Mesendoderm (in vitro differentiated cells): Measurements from ENCODE around the gene MED16.
A peak's percentile ranks its signal among the peaks of the same experiment; 100 is the strongest.

Experiments used
- DNase-seq: peaks from one replicate; pipeline ENCODE4 v3.0.0; 2013
- H2AK5ac ChIP-seq: 2 replicates; pipeline ENCODE4 v1.6.1; 2013; ENCODE audit warnings: low read length, inconsistent platforms
- H2BK120ac ChIP-seq: 2 replicates; pipeline ENCODE4 v1.6.1; 2013; ENCODE audit warnings: low read depth, mild to moderate bottlenecking, low read length, moderate library complexity, mixed read lengths
- H2BK15ac ChIP-seq: replicated peaks from 2 replicates; pipeline ENCODE4 v1.6.1; 2013; ENCODE audit warnings: low read depth, mild to moderate bottlenecking, moderate library complexity
- H2BK5ac ChIP-seq: 2 replicates; pipeline ENCODE4 v1.6.1; 2013; ENCODE audit warnings: low read length, inconsistent platforms
- H3K18ac ChIP-seq: 2 replicates; pipeline ENCODE4 v1.6.1; 2013; ENCODE audit warnings: mild to moderate bottlenecking, low read length, mixed read lengths
- H3K23ac ChIP-seq: one replicate; pipeline ENCODE4 v1.6.1; 2013; ENCODE audit warnings: low read length
- H3K27ac ChIP-seq: 2 replicates; pipeline ENCODE4 v1.5.1; 2013; ENCODE audit warnings: low read depth, mild to moderate bottlenecking, inconsistent platforms, low read length, moderate library complexity
- H3K27me3 ChIP-seq: 2 replicates; pipeline ENCODE4 v1.6.1; 2013; ENCODE audit warnings: low read length, control low read depth, mild to moderate bottlenecking, inconsistent platforms; ENCODE audit not compliant: insufficient read depth, poor library complexity
- H3K36me3 ChIP-seq: 2 replicates; pipeline ENCODE4 v1.6.1; 2013; ENCODE audit warnings: low read length, inconsistent platforms; ENCODE audit not compliant: control insufficient read depth, insufficient read depth
- H3K4ac ChIP-seq: one replicate; pipeline ENCODE4 v1.6.1; 2013; ENCODE audit warnings: low read depth, mild to moderate bottlenecking, low read length, moderate library complexity
- H3K4me1 ChIP-seq: 2 replicates; pipeline ENCODE4 v1.6.1; 2013; ENCODE audit warnings: low read depth, low read length, inconsistent platforms; ENCODE audit not compliant: control insufficient read depth
- H3K4me2 ChIP-seq: 2 replicates; pipeline ENCODE4 v1.6.1; 2013; ENCODE audit warnings: low read length
- H3K4me3 ChIP-seq: 2 replicates; pipeline ENCODE4 v1.5.1; 2013; ENCODE audit warnings: mild to moderate bottlenecking, low read length
- H3K56ac ChIP-seq: one replicate; pipeline ENCODE4 v1.6.1; 2013; ENCODE audit warnings: low read length
- H3K79me1 ChIP-seq: 2 replicates; pipeline ENCODE4 v1.6.1; 2013; ENCODE audit warnings: low read length, inconsistent platforms
- H3K79me2 ChIP-seq: 2 replicates; pipeline ENCODE4 v1.6.1; 2013; ENCODE audit warnings: mild to moderate bottlenecking, low read length; ENCODE audit not compliant: control insufficient read depth, insufficient read depth
- H3K9ac ChIP-seq: 2 replicates; pipeline ENCODE4 v1.6.1; 2013; ENCODE audit warnings: low read length, inconsistent platforms
- H4K5ac ChIP-seq: one replicate; pipeline ENCODE4 v1.6.1; 2013; ENCODE audit warnings: low read length
- H4K8ac ChIP-seq: one replicate; pipeline ENCODE4 v1.6.1; 2013; ENCODE audit warnings: low read depth, mild to moderate bottlenecking, control low read depth, low read length, moderate library complexity
- whole genome bisulfite sequencing: extraction: QIAGEN DNeasy Blood & Tissue Kit; methylation state at CpG from one replicate; pipeline ENCODE4 v1.1.7; 2013; ENCODE audit warnings: low lambda C conversion rate, missing lambda C conversion rate; ENCODE audit not compliant: insufficient coverage; ENCODE audit errors: extremely low coverage; 5-methylcytosine and 5-hydroxymethylcytosine counted together

The MED16 gene

DNA sequence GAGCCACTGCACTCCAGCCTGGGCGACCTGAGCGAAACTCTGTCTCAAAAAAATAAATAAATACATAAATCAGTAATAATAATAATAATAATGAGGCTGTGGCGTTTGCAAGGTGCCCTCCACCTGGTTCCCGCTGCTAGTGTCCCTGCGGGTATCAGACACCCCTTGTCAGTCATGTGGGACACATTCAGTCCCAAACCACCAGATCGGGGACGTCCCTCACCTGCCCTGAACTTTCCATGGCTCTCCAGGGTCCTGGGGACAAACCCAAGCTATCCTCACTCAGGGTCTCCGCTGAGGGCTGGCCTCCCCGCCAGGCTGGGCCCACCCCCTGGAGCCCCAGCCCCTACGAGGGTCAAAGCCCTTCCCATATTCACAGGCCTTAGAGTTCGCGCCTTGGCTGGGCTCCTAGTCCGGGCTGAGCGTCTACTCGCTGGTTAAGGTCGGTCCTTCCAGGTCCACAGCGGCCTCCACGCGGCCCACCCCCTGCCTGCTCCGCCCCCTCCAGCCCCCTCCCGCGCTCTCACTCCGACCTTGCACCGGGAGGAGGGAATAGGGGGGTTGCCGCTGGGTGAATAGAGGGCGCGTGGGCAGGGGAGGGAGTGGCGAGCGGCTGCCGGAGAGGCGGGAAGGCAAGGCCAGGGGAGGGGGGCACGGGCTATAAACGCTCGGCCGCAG is 23.8 kb upstream of the MED16 start:
- no peak overlapping the region for H2BK15ac ChIP-seq
- H2BK5ac ChIP-seq = no peak overlapping the region
- no peak overlapping the region for H4K5ac ChIP-seq
- no peak overlapping the region for H3K9ac ChIP-seq
- no peak for DNase-seq
- no peak overlapping the region for H3K4me3 ChIP-seq
- H3K18ac ChIP-seq = no peak overlapping the region
- H3K27ac ChIP-seq = no peak overlapping the region
- H4K8ac ChIP-seq = no peak overlapping the region
- no peak overlapping the region for H2BK120ac ChIP-seq
- H3K27me3 ChIP-seq = peaks cover 25% of the 10 kb centered on the region
- H3K4me2 ChIP-seq = no peak overlapping the region
- H3K4ac ChIP-seq = no peak overlapping the region
- H3K36me3 ChIP-seq = no peaks in the 10 kb centered on the region
- no peaks in the 10 kb centered on the region for H3K79me1 ChIP-seq
- H3K79me2 ChIP-seq = no peaks in the 10 kb centered on the region
- no peak overlapping the region for H2AK5ac ChIP-seq
- H3K4me1 ChIP-seq = no peaks in the 10 kb centered on the region
- no peak overlapping the region for H3K56ac ChIP-seq
- WGBS = no CpG with 5 or more reads among the region's 35 CpGs
- no peak overlapping the region for H3K23ac ChIP-seq

DNA sequence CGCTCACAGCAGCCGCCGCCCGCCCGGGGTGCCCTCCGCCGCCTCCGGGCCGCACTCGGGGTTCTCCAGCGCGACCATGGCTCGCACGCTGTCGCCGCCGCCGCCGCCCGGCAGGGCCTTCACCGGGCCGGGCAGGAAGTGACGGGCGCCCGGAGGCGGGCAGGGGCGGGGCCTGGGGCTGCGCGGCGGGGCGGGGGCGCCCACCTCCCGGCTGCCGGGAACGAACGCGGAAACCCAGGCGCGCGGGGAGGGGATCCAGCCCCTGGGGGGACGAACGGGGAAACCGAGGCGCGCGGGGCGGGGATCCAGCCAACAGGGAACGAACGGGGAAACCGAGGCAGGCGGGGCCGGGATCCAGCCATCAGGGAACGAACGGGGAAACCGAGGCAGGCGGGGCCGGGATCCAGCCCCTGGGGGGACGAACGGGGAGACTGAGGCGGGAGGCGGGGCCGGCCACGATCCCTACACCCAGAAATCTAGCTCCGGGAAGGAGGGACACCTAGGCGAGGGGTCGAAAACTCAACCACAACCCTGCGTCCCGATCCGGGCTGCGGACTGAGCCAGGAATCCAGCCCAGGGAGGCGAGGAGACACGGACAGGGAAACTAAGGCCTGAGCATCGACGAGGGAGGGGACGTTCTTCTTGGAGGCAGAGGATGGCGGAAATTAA is 20.2 kb upstream of the MED16 start, which contains the start of gene R3HDM4:
Gene R3HDM4, minus strand, starts transcription at position 140 of the 669 bp plus-strand sequence. Its CDS starts 62 bp downstream, at position 78.
- H4K5ac ChIP-seq = no peak within 1 kb of the TSS
- H3K79me1 ChIP-seq = peaks cover 3% of the 10 kb centered on the region
- peak within 1 kb of the TSS; percentile 98 for H3K18ac ChIP-seq
- H3K36me3 ChIP-seq = no peaks in the 10 kb centered on the region
- peak within 1 kb of the TSS; percentile 92 for H3K4ac ChIP-seq
- DNase-seq = no peak
- H3K56ac ChIP-seq = peak within 1 kb of the TSS; percentile 88
- H2BK5ac ChIP-seq = no peak within 1 kb of the TSS
- H3K9ac ChIP-seq = peak within 1 kb of the TSS; percentile 78
- H3K79me2 ChIP-seq = peaks cover 8% of the 10 kb centered on the region
- no peak within 1 kb of the TSS for H3K27ac ChIP-seq
- H4K8ac ChIP-seq = no peak within 1 kb of the TSS
- no peaks in the 10 kb centered on the region for H3K4me1 ChIP-seq
- peak within 1 kb of the TSS; percentile 49 for H3K4me3 ChIP-seq
- peak within 1 kb of the TSS; percentile 45 for H3K23ac ChIP-seq
- H3K4me2 ChIP-seq = peak within 1 kb of the TSS; percentile 93
- WGBS = no CpG with 5 or more reads among the region's 76 CpGs
- H2BK120ac ChIP-seq = peak within 1 kb of the TSS; percentile 85
- no peak within 1 kb of the TSS for H2BK15ac ChIP-seq
- H3K27me3 ChIP-seq = peaks cover 3% of the 10 kb centered on the region
- no peak within 1 kb of the TSS for H2AK5ac ChIP-seq

DNA sequence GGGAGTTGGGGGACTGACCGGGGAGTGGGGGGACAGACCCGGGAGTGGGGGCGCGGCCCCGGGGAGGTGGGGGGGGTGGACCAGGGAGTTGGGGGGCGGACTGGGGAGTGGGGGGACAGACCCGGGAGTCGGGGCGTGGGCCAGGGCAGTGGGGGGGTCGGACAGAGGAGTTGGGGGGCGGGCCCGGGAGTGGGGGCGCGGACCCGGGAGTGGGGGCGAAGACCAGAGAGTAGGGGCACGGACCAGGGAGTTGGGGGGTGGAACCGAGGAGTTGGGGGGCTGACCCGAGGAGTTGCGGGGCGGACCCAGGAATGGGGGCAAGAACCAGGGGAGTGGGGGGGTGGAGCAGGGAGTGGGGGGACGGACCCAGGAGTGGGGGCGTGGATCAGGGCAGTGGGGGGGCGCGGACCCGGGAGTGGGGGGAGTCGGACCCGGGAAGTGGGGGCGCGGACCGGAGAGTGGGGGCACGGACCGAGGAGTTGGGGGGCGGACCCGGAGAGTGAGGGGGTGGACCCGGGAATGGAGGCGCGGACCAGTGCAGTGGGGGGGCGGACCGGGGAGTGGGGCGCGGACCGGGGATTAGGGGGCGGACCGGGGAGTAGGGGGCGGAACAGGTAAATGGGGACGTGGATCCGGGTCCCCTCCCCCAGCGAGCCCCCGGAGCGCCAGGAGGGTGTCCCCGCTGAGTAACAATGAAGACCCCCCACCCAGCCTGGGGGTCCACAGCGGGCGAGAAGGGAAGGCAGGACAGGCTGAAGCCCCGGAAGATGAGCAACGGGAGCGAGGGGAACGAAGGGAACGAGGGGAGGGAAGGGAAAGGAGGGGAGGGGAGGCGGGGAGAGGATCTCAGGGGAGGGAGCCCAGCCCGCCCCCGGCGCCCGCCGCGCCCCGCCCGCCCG is 19.4 kb upstream of the MED16 start:
- no peak overlapping the region for H2BK15ac ChIP-seq
- H3K23ac ChIP-seq = no peak overlapping the region
- peak overlapping the region; percentile 85 for H2BK120ac ChIP-seq
- H3K27me3 ChIP-seq = no peaks in the 10 kb centered on the region
- H2AK5ac ChIP-seq = no peak overlapping the region
- H3K56ac ChIP-seq = peak overlapping the region; percentile 86
- no peak for DNase-seq
- H3K4ac ChIP-seq = peak overlapping the region; percentile 92
- H3K18ac ChIP-seq = peak overlapping the region; percentile 98
- H3K79me1 ChIP-seq = peaks cover 5% of the 10 kb centered on the region
- peak overlapping the region; percentile 49 for H3K4me3 ChIP-seq
- no CpG with 5 or more reads among the region's 69 CpGs for WGBS
- H3K36me3 ChIP-seq = no peaks in the 10 kb centered on the region
- H3K27ac ChIP-seq = no peak overlapping the region
- no peak overlapping the region for H2BK5ac ChIP-seq
- H3K9ac ChIP-seq = peak overlapping the region; percentile 69
- peak overlapping the region; percentile 16 for H3K4me2 ChIP-seq
- H4K5ac ChIP-seq = no peak overlapping the region
- H3K79me2 ChIP-seq = peaks cover 9% of the 10 kb centered on the region
- no peaks in the 10 kb centered on the region for H3K4me1 ChIP-seq
- no peak overlapping the region for H4K8ac ChIP-seq

DNA sequence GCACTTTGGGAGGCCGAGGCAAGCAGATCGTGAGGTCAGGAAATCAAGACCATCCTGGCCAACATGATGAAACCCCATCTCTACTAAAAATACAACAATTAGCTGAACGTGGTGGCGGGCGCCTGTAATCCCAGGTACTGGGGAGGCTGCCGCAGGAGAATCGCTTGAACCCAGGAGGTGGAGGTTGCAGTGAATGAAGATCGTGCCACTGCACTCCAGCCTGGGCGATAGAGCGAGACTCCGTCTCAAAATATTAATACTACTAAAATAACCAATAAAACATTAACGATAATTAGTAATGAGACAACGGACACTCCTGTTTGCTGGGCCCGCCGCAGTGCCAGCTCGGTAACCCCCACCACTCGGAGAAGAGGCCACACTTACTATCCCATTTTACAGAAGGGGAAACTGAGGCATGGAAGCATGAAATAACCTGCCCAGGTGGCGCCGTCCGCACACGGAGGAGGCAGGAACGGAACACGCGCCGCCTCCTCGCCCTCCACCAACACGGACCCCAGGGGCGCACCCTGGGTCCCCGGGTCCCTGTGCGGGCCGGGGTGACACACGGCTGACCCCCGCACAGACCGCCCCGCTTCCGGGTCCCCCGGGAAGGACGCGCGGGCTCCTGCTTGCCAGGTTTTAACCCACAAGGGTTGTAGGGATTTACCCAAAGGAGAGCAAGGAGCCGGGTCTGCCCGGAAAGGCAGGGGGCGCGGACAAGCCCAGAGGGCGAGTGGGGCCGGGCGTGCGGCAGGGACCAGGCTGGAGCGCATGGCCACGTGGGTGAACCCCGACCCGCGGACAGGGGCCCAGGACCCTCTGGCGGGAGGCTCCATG is 18.4 kb upstream of the MED16 start:
- Histone ChIP-seq H2BK5ac (no peak overlapping the region), H3K18ac (no peak overlapping the region), H3K4me2 (peak overlapping the region; percentile 20), H3K79me1 (peaks cover 5% of the 10 kb centered on the region), H3K56ac (peak overlapping the region; percentile 42), H2AK5ac (no peak overlapping the region), H3K79me2 (peaks cover 10% of the 10 kb centered on the region), H3K27ac (no peak overlapping the region), H3K9ac (peak overlapping the region; percentile 44), H3K4ac (no peak overlapping the region), H3K4me3 (no peak overlapping the region), H3K36me3 (no peaks in the 10 kb centered on the region), H2BK15ac (no peak overlapping the region), H2BK120ac (no peak overlapping the region), H3K27me3 (no peaks in the 10 kb centered on the region), H3K23ac (no peak overlapping the region), H4K8ac (no peak overlapping the region), H3K4me1 (no peaks in the 10 kb centered on the region), H4K5ac (no peak overlapping the region)
- WGBS = no CpG with 5 or more reads among the region's 54 CpGs
- no peak for DNase-seq

DNA sequence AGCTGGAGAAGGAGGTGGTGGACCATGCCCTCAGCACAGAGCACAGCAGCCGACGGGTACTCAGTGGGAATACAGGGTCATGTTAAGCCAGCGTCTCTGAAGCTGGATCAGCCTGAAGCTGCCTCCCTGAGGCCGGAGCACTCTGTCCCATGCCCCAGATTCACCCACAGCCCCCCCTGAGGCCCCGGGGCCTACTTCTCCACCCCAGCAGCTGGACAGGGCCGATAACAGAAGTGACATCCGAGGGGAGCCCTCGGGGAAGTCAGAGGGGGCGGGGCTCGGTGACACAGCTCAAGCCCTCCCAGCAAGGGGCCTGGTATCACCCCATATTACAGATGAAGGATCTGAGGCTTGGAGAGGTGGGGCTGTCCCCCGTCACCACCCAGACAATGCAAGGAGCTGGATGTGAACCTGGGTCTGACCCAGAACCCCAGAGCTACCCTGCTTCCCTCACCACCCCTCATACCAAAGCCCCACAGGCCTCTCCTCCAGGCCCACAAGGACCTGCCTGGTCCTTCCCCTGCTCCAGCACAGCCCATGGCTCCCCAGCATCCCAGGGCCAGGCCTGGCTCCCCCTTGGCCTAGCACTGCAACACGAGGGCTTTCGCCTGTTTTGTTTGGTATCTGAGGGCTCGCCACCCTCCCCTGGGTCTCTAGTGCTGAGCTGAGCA is 14.3 kb upstream of the MED16 start:
- H3K9ac ChIP-seq = no peak overlapping the region
- H3K79me1 ChIP-seq = peaks cover 7% of the 10 kb centered on the region
- WGBS = no CpG with 5 or more reads among the region's 14 CpGs

More for the DNA sequence above, 14.3 kb upstream of the MED16 start:
- no peak overlapping the region for H4K5ac ChIP-seq
- no peak overlapping the region for H3K4me2 ChIP-seq
- no peak overlapping the region for H2AK5ac ChIP-seq
- no peak overlapping the region for H2BK5ac ChIP-seq
- no peaks in the 10 kb centered on the region for H3K27me3 ChIP-seq
- DNase-seq = no peak
- H3K4me3 ChIP-seq = no peak overlapping the region
- no peak overlapping the region for H3K27ac ChIP-seq
- peaks cover 12% of the 10 kb centered on the region for H3K79me2 ChIP-seq
- no peak overlapping the region for H3K4ac ChIP-seq
- H3K4me1 ChIP-seq = no peaks in the 10 kb centered on the region
- no peak overlapping the region for H3K18ac ChIP-seq
- no peak overlapping the region for H4K8ac ChIP-seq
- H3K56ac ChIP-seq = no peak overlapping the region
- no peaks in the 10 kb centered on the region for H3K36me3 ChIP-seq
- no peak overlapping the region for H3K23ac ChIP-seq
- no peak overlapping the region for H2BK120ac ChIP-seq
- H2BK15ac ChIP-seq = no peak overlapping the region
